Right atrium auricular region (tissue), 2 donors: ENCODE measurements around the gene SORCS3. TPM values are rescaled to one million over a fixed set of nuclear protein-coding genes. Genes with fewer than 3 reads are reported as not detected.

Experiments used
- DNase-seq: peaks from one replicate; pipeline ENCODE4 v3.0.0-alpha.2; 2019; ENCODE audit warnings: low spot score
- H3K27ac ChIP-seq, 2 donors: fragments of 200-600 bp; sonication (generic); 1 replicate in 1 of 2; 2 replicates in 1 of 2; pipeline ENCODE4 v1.5.1; 2016 to 2019
- H3K27me3 ChIP-seq, 2 donors: fragments of 200-600 bp; sonication (generic); one replicate each; pipeline versions ENCODE4 v1.5.1 to v1.6.0; 2017 to 2019
- H3K36me3 ChIP-seq: fragments of 200-600 bp; sonication (generic); one replicate; pipeline ENCODE4 v1.5.1; 2016
- H3K4me1 ChIP-seq, 2 donors: fragments of 200-600 bp; sonication (generic); one replicate each; pipeline versions ENCODE4 v1.5.1 to v1.6.0; 2017 to 2019
- H3K4me3 ChIP-seq, 2 donors: fragments of 200-600 bp; sonication (generic); 1 replicate in 1 of 2; 2 replicates in 1 of 2; pipeline ENCODE4 v1.5.1; 2017 to 2019; ENCODE audit warnings: mild to moderate bottlenecking in 1 of 2, moderate library complexity in 1 of 2
- H3K9me3 ChIP-seq, 2 donors: fragments of 200-600 bp; sonication (generic); one replicate each; pipeline ENCODE4 v1.5.1; 2019
- CTCF ChIP-seq, 2 donors: fragments of 200-600 bp; sonication (generic); IDR thresholded peaks; one replicate each; pipeline ENCODE4 v1.5.1; 2019; ENCODE audit warnings: antibody characterized with exemption in 2 of 2
- total RNA-seq, 2 donors: library from RNA; depleted of rRNA; stranded (reverse); fragments of >200 nt; gene quantifications; one replicate each; pipeline ENCODE4 v1.1.0, GENCODE V29; 2016

SORCS3 gene
- total RNA-seq, 2 donors from 2014 or later, result 0.07 TPM; not detected in 1

GRCh38 chr10:105185161-105185560 lies 544.1 kb downstream of the SORCS3 start:
- H3K9me3 ChIP-seq, result no peaks in the 10 kb centered on the region
- no peak overlapping the region for H3K4me3 ChIP-seq
- no peaks in the 10 kb centered on the region for H3K36me3 ChIP-seq
- H3K27ac ChIP-seq, result no peak overlapping the region
- H3K4me1 ChIP-seq, result no peaks in the 10 kb centered on the region
- no peak for TF ChIP-seq CTCF (IDR thresholded peaks at IDR 0.05)
- DNase-seq, result no peak
- H3K27me3 ChIP-seq, result no peaks in the 10 kb centered on the region

- Histone ChIP-seq H3K9me3 (no peaks in the 10 kb centered on the region), H3K27ac (no peak overlapping the region), H3K27me3 (no peaks in the 10 kb centered on the region), H3K4me3 (no peak overlapping the region), H3K36me3 (no peaks in the 10 kb centered on the region), H3K4me1 (no peaks in the 10 kb centered on the region)
- no peak for DNase-seq
- TF ChIP-seq CTCF (IDR thresholded peaks at IDR 0.05), result no peak
Measured at GRCh38 chr10:105187243-105187642, 546.2 kb downstream of the SORCS3 start.

- H3K36me3 ChIP-seq, result no peaks in the 10 kb centered on the region
- H3K4me3 ChIP-seq, result no peak overlapping the region
Measured at GRCh38 chr10:105188737-105189462, 547.8 kb downstream of the SORCS3 start.

GRCh38 chr10:105189463-105189800 lies 548.3 kb downstream of the SORCS3 start:
- no peak for DNase-seq
- H3K36me3 ChIP-seq, result no peaks in the 10 kb centered on the region
- no peak overlapping the region for H3K4me3 ChIP-seq
- H3K9me3 ChIP-seq, result no peaks in the 10 kb centered on the region
- no peaks in the 10 kb centered on the region for H3K4me1 ChIP-seq
- H3K27me3 ChIP-seq, result no peaks in the 10 kb centered on the region
- H3K27ac ChIP-seq, result no peak overlapping the region
- no peak for TF ChIP-seq CTCF (IDR thresholded peaks at IDR 0.05)

More at GRCh38 chr10:105188737-105189462, 547.8 kb downstream of the SORCS3 start:
- no peak for TF ChIP-seq CTCF (IDR thresholded peaks at IDR 0.05)
- no peak for DNase-seq
- Histone ChIP-seq H3K27ac (no peak overlapping the region), H3K9me3 (no peaks in the 10 kb centered on the region), H3K4me1 (no peaks in the 10 kb centered on the region), H3K27me3 (no peaks in the 10 kb centered on the region)

- Histone ChIP-seq H3K4me1 (no peaks in the 10 kb centered on the region), H3K9me3 (no peaks in the 10 kb centered on the region), H3K27ac (no peak overlapping the region), H3K4me3 (no peak overlapping the region), H3K36me3 (no peaks in the 10 kb centered on the region), H3K27me3 (no peaks in the 10 kb centered on the region)
- no peak for DNase-seq
- no peak for TF ChIP-seq CTCF (IDR thresholded peaks at IDR 0.05)
Measured at GRCh38 chr10:105192146-105192545, 551.1 kb downstream of the SORCS3 start.

GRCh38 chr10:105192861-105193260 lies 551.8 kb downstream of the SORCS3 start:
- Histone ChIP-seq H3K36me3 (no peaks in the 10 kb centered on the region), H3K4me3 (no peak overlapping the region), H3K27ac (no peak overlapping the region), H3K4me1 (no peaks in the 10 kb centered on the region), H3K9me3 (no peaks in the 10 kb centered on the region), H3K27me3 (no peaks in the 10 kb centered on the region)
- TF ChIP-seq CTCF (IDR thresholded peaks at IDR 0.05), result no peak
- DNase-seq, result no peak
